ENCODE data around the gene ERCC6.

The ERCC6 gene

DNA sequence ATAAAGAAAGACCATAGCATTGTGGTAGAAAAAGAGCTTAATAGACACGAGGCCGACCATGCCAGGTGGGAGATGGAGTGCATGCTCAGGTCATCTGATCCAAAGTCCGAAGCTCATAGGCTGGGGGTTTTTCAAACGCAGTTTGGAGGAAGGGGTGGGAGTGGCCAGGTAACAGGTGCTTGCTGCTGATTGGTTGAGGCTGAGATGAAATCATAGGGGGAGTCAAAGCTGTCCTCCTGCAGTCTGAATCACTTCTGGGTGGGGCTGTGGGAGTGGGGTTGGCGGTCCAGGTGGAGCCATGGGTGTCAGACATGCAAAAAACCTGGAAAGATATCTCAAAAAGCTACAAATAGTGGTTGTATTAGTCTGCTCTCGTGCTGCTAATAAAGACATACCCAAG is 2.8 kb upstream of the ERCC6 start:
- Histone ChIP-seq H3F3A (ENCODE audit: insufficient read depth) (no peaks in the 10 kb centered on the region), H3K9ac (ENCODE audit: low read length) (no peak overlapping the region), H3K4me3 (ENCODE audit: insufficient read depth, low read length, poor library complexity, severe bottlenecking) (no peak overlapping the region), H3K79me2 (ENCODE audit: insufficient read depth, low read length) (peaks cover 14% of the 10 kb centered on the region), H2AFZ (ENCODE audit: low read depth, low read length, severe bottlenecking) (no peak overlapping the region), H3K4me2 (ENCODE audit: low read depth, low read length, poor library complexity, severe bottlenecking) (no peak overlapping the region), H3K27ac (ENCODE audit: low read depth, low read length) (no peak overlapping the region), H3K36me3 (ENCODE audit: low read length) (no peaks in the 10 kb centered on the region), H3K27me3 (ENCODE audit: low read length) (no peaks in the 10 kb centered on the region), H4K20me1 (ENCODE audit: low read depth, low read length) (no peaks in the 10 kb centered on the region), H3K9me3 (ENCODE audit: insufficient read depth, low read length) (peaks cover 8% of the 10 kb centered on the region; the same call in 1 of the 2 replicates), H3K9me2 (replicated peaks; ENCODE audit: insufficient read depth, low read length) (no peaks in the 10 kb centered on the region)
- TF ChIP-seq EZH2phosphoT487 (conservative IDR thresholded peaks at IDR 0.05; ENCODE audit: low read length), result no peak
- TF ChIP-seq CTCF (IDR thresholded peaks at IDR 0.05; ENCODE audit: insufficient read depth, low read length, poor library complexity, severe bottlenecking), result no peak

DNA sequence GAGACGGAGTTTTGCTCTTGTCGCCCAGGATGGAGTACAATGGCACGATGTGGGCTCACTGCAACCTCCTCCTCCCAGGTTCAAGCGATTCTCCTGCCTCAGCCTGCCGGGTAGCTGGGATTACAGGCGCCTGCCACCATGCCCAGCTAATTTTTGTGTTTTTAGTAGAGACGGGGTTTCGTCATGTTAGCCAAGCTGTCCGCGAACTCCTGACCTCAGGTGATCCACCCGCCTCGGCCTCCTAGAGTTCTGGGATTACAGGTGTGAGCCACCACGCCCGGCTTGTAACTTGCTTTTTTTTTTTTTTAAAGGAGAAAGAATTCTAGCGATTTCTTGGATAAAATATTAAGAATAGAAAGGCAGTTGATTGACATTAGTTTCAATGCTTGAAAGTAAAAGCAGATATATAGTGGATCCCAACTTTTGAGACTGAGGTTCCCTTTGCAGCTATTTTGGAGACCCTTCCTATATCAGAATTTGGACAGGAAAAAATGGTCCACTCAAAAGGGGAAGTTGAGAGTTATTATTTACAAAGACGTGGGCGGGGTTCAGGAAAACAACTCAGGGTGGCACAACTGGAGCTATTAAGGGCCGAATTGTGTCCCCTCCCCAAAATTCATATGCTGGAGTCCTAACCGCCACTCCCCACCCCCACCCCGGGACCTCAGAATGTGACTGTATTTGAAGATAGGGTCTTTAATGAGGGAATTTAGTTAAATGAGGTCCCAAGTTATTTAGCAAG is 1.3 kb upstream of the ERCC6 start:
- no peaks in the 10 kb centered on the region for H3K36me3 ChIP-seq (ENCODE audit: low read length)
- H3F3A ChIP-seq (ENCODE audit: insufficient read depth), result no peaks in the 10 kb centered on the region
- no peaks in the 10 kb centered on the region for H3K27me3 ChIP-seq (ENCODE audit: low read length)
- no peak overlapping the region for H3K9ac ChIP-seq (ENCODE audit: low read length)
- H3K9me2 ChIP-seq (replicated peaks; ENCODE audit: insufficient read depth, low read length), result no peaks in the 10 kb centered on the region
- no peak overlapping the region for H3K4me3 ChIP-seq (ENCODE audit: insufficient read depth, low read length, poor library complexity, severe bottlenecking)
- no peaks in the 10 kb centered on the region for H4K20me1 ChIP-seq (ENCODE audit: low read depth, low read length)
- H2AFZ ChIP-seq (ENCODE audit: low read depth, low read length, severe bottlenecking), result peak overlapping the region; percentile 86
- peak overlapping the region; percentile 95 for H3K4me2 ChIP-seq (ENCODE audit: low read depth, low read length, poor library complexity, severe bottlenecking)
- H3K9me3 ChIP-seq (ENCODE audit: insufficient read depth, low read length), result peaks cover 8% of the 10 kb centered on the region; the same call in 1 of the 2 replicates
- TF ChIP-seq CTCF (IDR thresholded peaks at IDR 0.05; ENCODE audit: insufficient read depth, low read length, poor library complexity, severe bottlenecking), result no peak
- no peak for TF ChIP-seq EZH2phosphoT487 (conservative IDR thresholded peaks at IDR 0.05; ENCODE audit: low read length)
- H3K27ac ChIP-seq (ENCODE audit: low read depth, low read length), result no peak overlapping the region
- H3K79me2 ChIP-seq (ENCODE audit: insufficient read depth, low read length), result peaks cover 19% of the 10 kb centered on the region

DNA sequence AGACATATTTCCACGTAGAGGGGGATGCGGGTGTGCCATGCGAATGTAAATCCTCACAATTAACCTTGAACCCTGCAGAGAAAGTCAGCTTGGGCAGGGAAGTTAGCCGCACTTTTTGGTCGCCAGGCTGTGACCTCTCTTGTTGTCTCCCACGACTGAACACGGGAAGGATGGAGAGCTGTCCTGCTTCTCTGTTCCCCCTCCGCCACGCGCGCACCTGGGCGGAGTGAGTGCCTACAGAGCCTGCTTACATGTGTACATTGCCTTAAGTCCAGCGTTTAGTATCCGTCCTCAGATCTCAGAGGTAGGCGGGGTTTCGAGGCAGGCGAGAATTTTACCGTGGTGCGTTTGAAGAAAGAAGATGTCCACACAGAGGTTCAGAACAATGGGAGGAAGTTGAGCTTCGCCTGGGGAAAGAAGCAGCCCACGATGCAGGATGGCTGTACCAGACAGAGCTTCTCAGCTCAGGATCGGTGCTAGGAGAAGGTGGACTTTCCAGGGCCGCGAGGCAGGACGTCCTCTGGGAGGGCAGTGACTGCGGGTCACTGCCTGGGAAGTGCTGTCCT is 482 bp upstream of the ERCC6 start:
- Histone ChIP-seq H3K36me3 (ENCODE audit: low read length) (no peaks in the 10 kb centered on the region), H3K27ac (ENCODE audit: low read depth, low read length) (no peak overlapping the region), H3K79me2 (ENCODE audit: insufficient read depth, low read length) (peaks cover 27% of the 10 kb centered on the region), H3K9me2 (replicated peaks; ENCODE audit: insufficient read depth, low read length) (no peaks in the 10 kb centered on the region), H3K9me3 (ENCODE audit: insufficient read depth, low read length) (0 out of 2 replicates have a peak, but pooled peaks cover under 1% of the 10 kb centered on the region), H3K9ac (ENCODE audit: low read length) (peak overlapping the region; percentile 71), H3F3A (ENCODE audit: insufficient read depth) (no peaks in the 10 kb centered on the region), H4K20me1 (ENCODE audit: low read depth, low read length) (no peaks in the 10 kb centered on the region), H2AFZ (ENCODE audit: low read depth, low read length, severe bottlenecking) (peak overlapping the region; percentile 86), H3K4me3 (ENCODE audit: insufficient read depth, low read length, poor library complexity, severe bottlenecking) (peak overlapping the region; percentile 58), H3K4me2 (ENCODE audit: low read depth, low read length, poor library complexity, severe bottlenecking) (peak overlapping the region; percentile 95), H3K27me3 (ENCODE audit: low read length) (no peaks in the 10 kb centered on the region)
- no peak for TF ChIP-seq CTCF (IDR thresholded peaks at IDR 0.05; ENCODE audit: insufficient read depth, low read length, poor library complexity, severe bottlenecking)
- no peak for TF ChIP-seq EZH2phosphoT487 (conservative IDR thresholded peaks at IDR 0.05; ENCODE audit: low read length)
